DMS 273 (cell line): ENCODE results near the gene AOC3.

Experiments used
- DNase-seq: peaks from one replicate; lab custom pipeline; 2025; ENCODE audit not compliant: unreplicated experiment; lab: John Stamatoyannopoulos, UW

The AOC3 gene, protein sequence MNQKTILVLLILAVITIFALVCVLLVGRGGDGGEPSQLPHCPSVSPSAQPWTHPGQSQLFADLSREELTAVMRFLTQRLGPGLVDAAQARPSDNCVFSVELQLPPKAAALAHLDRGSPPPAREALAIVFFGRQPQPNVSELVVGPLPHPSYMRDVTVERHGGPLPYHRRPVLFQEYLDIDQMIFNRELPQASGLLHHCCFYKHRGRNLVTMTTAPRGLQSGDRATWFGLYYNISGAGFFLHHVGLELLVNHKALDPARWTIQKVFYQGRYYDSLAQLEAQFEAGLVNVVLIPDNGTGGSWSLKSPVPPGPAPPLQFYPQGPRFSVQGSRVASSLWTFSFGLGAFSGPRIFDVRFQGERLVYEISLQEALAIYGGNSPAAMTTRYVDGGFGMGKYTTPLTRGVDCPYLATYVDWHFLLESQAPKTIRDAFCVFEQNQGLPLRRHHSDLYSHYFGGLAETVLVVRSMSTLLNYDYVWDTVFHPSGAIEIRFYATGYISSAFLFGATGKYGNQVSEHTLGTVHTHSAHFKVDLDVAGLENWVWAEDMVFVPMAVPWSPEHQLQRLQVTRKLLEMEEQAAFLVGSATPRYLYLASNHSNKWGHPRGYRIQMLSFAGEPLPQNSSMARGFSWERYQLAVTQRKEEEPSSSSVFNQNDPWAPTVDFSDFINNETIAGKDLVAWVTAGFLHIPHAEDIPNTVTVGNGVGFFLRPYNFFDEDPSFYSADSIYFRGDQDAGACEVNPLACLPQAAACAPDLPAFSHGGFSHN

DNA sequence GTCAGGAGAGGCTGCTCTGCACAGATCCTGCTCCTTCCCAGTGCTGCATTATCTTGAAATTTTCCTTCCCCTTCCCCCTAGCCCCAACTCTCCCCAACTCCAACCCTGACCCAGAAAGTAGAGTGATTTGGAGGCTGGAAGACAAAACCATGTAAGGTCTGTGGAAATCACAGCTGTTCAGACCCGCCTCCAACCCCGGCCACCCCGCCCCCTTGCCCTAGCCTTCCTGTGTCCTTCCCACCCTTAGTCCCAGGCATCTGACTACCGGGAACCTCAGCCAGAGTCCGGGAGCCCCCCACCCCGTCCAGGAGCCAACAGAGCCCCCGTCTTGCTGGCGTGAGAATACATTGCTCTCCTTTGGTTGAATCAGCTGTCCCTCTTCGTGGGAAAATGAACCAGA lies at the start of gene AOC3:
AOC3 (plus strand) TSS at position 246 of the 400 bp plus-strand sequence; CDS start at position 391, 145 bp downstream.
- DNase-seq: no peak

DNA sequence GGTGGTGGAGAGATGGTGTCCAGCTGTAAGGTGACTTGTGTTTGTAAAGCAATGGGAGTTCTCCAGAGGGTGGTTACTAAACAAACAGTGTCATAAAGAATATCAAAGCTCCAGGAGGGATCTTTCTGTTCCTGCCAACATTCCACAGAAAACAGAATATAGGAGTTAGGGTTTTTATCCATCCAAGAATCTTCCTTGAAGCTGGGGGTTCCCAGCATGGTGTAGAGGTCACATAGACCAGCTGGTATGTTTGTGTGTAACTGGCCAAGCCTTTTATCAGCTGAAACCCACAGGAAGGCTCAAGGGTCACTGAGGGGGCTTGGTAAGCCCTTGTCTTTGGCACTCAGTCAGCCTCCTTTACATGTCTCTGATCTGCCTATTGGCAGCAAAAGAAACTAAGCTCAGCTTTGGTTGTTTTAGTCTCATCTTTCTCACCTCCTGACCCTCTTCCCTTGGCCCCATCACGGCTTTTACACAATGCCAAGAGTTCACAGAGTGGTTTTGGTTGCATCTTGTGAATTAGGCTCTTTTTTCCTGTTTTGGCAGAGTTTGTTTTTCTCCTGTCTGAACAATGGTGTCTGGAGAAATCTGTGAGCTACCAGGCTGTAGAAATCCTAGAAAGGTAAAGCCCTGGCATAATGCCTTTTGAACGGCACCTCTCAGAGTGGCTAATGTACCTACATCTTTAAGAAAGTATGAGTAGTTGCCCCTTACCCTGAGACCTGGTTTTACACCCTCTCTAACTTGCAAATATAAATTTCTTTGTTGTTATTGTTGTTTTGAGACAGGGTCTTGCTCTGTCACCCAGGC lies 47.7 kb upstream of the AOC3 start:
- no peak for DNase-seq

DNA sequence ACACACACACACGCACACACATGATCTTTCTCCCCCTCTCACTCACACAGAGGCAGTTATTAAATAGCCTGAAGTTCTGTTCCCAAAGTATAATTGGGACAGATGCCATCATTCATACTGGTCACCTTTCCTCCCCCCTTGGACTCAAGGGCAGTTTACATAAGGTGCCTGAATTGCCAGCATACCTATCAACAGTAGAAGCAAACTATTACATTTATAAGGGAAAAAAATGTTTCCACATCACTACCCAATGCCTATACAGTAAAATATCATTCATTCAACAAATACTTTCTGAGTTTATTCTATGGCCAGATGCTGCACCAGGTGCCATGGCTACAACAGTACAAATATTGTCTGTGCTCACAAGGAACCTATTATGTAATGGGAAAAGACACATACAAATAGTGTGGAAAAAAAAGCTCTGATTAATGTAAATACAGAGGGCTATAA lies 46.1 kb upstream of the AOC3 start:
- peak; percentile 18 for DNase-seq

DNA sequence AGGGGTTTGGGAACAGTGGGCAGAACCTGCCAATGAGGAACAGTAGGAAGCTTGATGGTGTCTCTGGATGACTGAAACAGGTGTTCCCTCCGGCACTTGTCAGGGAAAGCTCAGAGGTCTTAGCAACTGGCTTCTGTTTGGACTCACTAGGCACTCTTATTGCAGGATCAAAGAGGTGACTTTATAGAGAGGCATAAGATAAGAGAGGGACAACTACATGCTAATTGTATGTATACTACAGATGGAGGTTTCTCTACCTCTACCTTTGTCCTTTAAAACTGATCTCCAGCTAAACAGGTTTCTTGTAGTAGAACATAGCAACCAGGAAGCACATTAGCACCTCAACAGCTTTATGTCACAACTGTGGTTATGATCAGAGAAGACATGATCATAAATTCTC lies 44.8 kb upstream of the AOC3 start:
- DNase-seq: no peak

DNA sequence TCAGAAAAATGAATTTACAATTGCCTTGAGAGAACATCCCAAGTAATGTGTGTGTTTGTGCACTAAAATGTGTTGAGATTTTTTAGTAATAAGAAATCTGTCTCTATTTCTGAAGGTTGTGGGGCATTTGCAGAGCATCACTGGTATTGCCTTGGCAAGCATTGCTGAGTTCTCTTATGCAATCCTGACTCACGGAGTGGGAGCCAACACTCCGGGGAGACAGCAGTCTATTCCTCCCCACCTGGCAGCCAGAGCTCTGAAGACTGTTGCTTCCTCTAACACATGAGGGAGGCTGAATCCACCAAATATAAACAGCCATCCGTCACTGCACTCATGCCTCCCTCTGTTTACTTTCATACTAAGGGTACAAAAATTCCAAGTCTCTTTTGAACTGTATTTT lies 41.7 kb upstream of the AOC3 start:
- DNase-seq: no peak

DNA sequence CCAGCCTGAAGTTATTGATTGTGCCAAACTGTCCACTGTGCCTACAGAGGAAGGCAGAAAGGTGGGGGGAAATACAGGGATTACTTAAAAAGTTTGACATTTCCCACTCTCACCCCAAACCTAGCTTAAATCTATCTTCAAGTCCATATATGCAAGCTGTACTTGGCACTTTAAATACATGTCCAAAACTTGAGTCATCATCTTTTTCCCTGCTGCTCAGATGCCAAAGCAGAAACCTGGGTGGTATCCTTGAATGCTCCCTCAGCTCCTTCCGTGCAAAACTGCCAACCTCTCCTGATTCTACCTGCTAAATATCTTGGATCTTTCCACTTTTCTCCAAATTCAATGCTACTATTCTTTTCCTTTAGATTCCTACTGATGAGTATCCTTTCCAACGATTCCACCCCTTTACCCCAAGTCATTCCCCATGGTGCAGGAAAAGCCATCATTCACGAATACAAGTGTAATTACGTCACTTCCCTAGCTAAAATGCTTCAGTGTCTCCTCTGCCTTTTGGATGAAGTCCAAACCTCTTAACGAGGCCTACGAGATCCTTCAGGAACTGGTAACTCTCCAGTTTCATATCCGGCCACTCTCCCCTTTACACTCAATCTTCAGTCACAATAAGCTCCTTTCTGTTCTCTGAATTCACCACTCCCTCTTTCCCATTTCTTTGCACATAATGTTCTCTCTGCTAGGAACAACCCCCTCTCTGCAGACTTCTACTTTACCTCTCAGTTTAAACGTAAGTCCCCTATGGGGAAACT lies 36.2 kb upstream of the AOC3 start:
- DNase-seq: no peak

DNA sequence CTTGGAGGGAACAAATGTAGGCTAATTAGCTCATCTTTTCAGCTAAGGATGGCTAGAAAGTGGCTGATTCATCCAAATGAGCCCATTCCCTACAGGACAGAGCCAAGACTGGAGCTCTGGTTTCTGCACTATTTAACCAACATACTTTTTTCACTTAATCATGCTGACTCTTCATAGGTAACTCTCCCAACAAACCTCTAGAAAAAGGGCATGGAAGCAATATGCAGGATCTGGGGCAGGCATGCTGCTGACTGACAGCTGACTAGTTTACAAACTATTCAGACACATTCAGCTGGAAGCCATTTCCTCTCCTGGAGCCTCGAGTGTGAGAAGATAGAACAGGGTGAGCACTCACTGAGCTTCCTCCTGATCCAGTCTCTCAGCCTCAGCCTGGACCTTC lies 33.1 kb upstream of the AOC3 start:
- DNase-seq: no peak

DNA sequence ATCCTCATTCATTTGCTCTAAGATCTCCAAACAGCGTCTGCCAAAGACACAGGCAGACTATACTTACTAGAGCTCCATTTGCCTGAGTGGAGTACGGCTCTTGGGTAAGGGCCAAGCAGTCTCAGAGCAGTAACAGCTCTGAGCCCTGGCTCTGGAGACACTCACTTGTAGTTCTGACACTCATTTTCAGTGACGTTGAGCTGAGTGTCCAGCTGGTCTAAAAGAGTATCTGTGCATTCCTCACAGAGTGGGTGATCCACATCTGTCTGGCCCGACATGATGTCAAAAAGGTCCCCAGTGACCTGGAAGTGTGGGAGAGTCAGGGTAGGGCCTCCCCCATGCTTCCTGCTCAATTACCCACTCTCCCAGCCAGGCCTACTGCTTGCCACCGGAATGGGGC lies 32.6 kb upstream of the AOC3 start:
- DNase-seq: no peak

DNA sequence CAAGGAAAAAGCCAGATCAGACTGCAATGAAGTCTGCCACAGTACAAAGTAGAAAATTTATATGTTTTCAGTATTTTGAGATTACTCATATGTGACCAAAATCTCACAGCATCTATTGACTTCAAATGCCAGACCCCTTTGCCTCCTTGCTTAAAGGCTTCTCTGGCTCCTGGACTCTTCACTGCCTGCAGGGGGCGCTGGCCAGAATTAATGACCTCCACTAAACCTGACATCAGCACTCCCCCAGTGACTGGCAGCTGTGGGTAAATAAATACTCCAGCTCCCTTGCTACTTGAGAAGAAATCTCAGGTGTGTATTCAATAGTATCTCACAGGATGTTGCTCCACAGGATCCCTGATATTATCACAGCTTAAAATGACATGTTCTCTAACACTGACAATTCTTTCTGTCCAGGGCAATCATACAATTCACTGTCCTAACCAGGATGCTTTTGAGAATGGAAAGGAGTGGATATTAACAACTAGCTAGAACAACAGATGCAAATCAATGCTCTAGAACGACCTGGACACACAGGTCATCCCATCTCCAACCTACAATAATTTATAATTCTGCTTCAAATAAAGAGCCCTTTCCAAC lies 31.0 kb upstream of the AOC3 start:
- DNase-seq: peak; percentile 85

DNA sequence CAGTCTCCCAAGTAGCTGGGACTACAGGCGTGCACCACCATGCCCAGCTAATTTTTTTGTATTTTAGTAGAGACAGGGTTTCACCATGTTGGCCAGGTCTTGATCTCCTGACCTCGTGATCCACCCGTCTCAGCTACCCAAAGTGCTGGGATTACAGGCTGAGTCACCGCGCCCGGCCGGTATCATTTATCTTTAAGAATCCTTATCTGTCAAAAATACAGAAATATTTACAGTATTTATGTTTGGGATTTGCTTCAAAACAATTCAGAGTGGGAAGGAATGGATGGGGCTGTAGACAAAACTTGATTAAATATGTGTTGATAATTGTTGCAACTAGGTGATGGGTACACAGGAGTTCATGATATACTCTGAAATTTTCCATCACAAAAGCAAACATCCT lies 29.8 kb upstream of the AOC3 start:
- no peak for DNase-seq

DNA sequence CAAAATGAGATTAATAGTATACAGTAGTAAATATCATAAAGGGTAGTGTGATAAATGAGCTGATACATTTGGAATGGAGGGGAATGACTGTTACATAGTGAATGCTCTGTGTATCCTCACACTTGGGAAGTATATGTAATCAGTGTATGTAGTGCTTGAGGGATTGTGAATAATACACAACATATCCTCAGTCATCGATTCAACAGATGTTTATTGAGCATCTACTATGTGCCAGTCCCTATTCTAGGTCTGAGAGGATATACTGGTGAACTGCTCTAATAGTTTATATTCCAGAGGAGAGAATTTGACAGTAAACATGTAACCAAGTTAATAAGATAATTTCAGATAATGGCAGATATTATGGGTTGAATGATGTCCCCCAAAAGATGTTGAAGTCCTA lies 23.5 kb upstream of the AOC3 start:
- DNase-seq: no peak

DNA sequence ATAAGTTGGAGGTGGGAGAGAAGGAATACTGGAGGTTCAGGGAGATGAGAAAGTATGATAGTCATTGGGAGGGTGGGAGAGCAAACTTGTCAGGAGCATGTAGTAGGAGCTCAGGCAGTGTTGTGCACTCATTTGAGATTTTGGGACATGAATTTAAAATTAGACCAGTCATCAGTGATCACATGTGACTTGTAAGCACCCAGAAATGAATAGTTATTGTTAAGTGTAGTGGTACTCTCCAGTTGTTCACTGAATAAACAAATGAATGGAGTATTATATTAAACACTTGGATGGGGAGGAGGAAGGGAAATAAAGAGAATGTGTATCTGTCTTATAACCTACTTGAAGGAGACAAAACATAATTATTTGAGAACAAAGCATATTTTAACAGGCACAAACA lies 20.0 kb upstream of the AOC3 start:
- no peak for DNase-seq

DNA sequence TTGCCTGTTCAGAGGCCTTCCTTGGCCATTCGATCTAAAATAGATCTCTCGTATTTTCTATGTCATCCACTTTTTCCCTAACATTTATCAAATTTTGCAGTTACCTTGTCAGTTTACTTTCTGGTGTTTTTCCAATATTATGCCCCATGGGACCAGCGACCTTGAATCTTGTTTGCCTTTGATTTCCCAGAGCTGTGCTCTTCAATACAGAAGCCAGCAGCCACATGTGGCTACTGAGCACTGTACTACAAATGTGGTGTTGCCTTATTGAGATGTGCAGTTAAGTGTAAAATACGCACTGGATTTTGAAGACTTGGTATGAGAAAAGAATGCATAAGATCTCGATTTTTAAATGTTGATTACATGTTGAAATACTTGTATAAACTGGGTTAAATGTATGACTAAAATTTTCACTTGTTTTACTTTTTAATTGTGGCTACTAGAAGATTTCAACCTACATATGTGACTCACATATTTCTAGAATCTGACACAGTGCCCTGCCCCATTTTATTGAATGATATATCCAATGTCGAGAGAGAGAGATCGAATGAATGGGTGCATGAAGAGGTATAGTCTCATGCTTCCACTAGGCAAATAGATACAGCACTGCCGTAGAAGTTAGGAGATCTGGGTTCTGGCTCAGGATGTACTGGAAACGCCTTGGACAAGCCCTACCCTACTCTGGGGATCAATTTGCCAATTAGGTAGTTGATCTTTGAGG lies 18.6 kb upstream of the AOC3 start:
- DNase-seq: no peak

DNA sequence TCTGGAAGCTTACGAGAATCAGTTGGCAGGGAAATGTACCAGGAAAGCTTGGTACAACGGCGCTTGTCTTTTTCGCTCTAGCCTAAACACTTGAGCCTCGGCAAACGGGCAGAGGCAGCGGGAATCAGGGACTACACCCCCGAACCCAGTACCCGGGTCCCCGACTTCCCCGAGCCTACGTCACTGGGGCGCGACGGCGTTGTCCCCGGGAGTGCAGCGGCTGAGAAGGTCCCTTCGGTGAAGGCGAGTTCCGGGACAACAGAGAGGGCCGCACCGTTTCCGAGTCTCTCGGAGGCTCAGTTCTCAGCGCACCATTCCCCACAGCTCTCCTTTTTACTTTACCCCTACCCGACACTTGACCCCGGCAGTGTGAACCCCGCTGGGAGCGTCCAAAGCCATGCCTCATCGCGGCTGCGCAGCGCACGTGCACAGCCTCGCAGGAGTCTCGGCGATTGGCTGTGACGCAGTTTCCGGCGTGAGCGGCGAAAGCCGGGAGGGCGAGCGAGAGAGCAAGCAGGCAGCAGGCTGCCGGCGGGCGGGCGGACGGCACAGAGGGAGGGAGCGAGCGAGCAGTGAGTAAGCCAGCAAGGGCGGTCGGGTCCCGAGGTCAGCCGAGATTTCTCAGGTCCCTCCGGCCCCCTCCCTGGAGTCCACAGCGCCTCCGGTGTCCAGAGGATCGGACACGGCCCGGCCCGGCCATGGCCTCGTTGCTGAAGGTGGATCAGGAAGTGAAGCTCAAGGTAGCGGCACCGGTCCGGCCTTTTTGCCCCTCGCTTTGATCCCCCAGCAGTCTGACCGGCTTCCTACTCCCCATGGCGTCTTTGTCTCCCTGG lies 17.8 kb upstream of the AOC3 start, which contains the start of gene PSME3:
PSME3 (plus strand) TSS at position 464 of the 833 bp plus-strand sequence; CDS start at position 699, 235 bp downstream.
- peak; percentile 96 for DNase-seq

DNA sequence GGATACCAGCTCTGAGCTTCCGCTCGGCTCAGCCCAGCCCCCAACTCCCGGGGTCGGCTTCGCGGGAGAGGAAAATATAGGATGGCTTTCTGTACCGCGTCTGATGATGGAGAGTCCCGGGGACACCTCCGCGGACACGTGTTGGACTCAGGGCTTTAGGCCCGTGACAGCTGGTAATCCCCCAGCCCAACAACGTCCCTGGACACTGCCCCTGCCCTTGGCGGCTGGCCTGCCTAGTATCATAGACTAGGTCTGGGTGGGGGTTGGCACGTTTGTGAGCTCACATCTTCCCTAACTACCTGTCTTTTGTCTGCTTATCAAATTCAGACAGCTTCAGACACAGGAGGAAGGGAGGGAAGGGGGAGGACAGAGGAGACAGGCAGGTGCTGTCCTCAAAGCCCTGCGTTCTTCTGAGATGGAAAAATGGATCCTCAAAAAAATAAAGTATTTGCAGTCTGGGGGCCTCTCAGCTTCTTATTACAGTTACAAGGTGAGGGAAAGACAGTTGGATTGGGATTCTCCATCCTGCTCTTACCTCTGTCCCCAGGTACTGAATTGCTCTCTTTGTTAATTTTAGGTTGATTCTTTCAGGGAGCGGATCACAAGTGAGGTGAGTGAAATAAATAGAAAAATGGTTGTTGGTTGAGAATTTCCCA lies 17.1 kb upstream of the AOC3 start:
- peak; percentile 67 for DNase-seq

DNA sequence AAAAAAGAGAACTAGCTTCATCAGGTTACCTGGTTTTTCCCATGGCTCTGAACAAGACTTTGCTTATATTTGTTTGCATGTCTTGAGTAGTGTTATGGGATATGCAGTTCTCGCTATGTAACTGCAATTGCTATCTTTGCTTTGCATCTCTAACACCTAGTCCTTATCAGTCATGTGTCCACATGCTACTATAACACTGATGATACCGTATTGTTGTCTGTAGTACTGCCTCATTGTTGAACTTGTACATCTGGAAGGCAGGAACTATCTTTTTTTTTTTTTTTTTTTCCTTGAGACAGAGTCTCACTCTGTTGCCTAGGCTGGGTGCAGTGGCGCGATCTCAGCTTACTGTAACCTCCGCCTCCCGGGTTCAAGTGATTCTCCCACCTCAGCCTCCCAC lies 15.3 kb upstream of the AOC3 start:
- DNase-seq: no peak

DNA sequence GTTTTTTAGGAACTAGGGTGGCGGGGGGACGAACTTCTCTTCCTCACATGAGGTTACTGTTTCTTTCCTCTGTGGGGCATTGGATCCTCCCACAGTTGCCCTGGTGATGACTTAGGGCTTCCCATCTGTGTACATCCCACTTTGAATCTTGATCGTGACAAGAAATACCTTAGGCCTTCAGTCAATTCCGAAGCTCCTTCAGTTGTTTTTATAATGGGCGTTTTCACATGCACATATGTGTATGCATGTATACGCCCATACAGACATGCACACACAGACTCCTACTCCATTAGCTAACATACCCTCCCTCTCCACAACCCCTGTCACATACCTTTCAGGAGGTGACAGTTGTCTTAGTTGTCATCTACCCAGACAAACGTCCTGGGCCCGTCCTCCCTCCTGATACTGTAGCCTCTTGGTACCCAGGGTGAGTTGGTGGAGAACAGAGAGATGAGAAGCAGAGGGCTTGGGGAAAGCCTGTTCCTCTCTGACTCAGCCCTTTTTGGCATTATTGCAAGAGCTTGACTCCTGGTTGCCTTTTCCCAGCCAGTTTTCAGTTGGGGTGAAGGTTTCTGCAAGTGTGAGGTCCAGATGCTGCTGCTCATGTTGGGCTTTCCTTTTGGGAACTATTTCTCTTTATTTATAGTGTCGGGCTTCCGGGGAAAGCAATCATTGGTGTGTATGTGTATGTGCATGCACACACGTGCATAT lies 8.9 kb upstream of the AOC3 start:
- no peak for DNase-seq
